ENCODE results near the gene SLC19A2.

The SLC19A2 gene

DNA sequence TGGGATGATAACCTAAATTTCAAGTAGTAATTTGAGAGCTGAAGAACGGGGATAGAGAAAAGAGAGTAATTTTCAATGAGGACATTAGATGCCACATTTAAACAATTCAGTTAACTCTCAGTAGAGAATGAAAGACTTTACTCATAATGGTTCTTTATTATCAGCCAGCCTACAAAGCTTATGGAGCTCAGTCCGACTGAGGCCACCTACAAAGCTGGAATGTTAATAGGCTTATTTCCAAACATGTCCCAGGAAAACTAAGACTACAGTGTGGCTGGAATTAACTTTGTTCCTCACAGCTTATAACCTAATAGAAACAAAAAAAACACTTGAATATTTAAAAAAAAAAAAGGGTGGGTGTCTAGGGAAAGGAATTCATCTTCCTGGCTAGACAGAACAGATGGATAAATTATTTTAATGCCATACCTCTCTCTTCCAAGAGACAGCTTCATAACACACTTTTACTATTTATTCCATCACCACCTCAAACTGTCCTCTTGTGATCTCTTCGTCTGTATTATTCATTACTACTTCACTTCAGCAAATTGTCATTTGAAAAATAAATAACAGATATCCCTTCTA is 9.8 kb downstream of the SLC19A2 start:
- no peak for DNase-seq (ENCODE audit: low read depth in 2 of 2)

DNA sequence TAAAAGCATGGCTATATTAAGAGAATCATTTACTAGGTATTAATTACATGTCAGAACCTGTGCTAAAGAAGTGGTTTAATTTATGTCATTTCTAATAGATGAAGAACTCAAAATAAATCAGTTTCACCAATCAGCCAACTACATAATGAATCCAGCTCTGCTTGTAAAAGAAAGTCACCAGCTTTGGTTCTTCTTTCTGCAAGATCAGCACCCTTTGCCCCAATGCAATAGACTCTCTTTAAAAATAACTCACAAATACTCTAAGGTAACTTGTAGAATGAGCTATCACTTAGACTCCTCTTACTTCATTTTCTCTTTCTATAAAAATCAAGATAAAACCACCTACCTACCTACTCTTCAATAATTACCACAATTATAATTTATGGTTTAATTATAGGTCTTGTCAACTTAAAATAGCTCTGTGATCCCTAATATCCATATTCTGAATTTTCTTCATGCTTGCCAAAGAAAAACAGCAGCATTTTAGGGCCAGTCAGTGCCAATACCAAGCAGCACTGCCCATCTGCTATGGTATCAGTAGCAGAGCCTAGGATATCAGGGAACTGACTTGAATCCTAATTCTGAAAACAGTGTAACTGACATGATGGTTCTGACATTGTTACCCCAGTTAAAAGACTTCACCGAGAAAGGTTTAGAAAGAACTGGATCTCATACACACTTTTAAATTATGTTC is 11.3 kb downstream of the SLC19A2 start:
- no peak for DNase-seq (ENCODE audit: low read depth in 2 of 2)

DNA sequence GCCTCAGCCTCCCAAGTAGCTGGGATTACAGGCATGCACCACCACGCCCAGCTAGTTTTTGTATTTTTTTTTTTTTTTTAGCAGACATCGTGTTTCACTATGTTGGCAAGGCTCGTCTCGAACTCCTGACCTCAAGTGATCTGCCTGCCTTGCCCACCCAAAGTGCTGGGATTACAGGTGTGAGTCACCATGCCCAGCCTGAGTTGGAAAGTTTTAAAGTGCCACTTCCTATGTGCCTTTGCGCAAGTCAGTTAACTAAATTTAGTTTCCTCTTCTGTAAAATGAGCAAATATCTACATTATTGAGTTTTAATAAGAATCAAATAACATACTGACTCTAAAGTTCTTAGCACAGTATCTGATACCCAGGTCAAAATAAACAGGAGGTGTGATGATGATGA is 12.4 kb downstream of the SLC19A2 start:
- DNase-seq (ENCODE audit: low read depth in 2 of 2): no peak

DNA sequence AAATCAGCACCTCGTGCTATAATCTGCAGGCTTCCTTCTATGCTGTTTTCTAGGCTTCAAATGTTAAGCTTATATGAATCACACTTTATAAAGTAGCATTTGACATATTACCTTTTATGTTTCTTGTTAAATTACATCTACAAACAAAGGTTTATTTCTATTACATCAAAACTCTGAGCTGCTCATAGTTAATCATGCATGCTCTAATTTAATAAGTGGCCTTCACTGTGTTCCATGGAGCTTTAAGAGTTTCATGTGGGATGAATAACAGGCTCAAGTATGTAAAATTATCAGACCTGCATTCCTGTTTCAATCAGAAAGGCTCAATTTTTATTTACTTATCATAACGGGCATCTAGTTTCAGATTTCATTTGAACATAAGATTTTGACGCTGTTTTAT is 13.0 kb downstream of the SLC19A2 start:
- no peak for DNase-seq (ENCODE audit: low read depth in 2 of 2)

DNA sequence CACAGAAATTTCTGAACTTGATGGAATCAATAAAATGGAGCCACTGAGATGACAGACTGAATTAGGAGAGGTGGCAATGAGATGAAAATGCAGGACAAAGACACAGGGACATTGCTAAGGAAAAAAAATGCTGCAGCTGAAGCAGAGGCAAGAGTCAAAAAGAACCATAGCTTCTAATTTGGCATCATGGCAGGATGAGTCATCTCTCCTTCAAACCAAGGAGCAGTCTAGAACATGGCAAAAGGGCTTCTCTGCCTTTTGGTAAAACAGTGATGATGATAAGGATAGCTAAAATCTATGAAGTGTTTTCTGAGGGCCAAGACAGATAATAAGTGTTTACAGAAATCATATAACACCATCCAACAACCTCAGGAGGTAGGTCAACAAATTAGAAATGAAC is 16.8 kb downstream of the SLC19A2 start:
- DNase-seq (ENCODE audit: low read depth in 2 of 2): no peak

GRCh38 chr1:169466259-169467230 is 19.2 kb downstream of the SLC19A2 start:
- DNase-seq (ENCODE audit: low read depth in 2 of 2): no peak

- DNase-seq (ENCODE audit: low read depth in 2 of 2): no peak
These were observed 20.5 kb downstream of the SLC19A2 start for GRCh38 chr1:169465281-169465680.

- no peak for DNase-seq (ENCODE audit: low read depth in 2 of 2)
These were observed 23.4 kb downstream of the SLC19A2 start for GRCh38 chr1:169462385-169462784.

DNA sequence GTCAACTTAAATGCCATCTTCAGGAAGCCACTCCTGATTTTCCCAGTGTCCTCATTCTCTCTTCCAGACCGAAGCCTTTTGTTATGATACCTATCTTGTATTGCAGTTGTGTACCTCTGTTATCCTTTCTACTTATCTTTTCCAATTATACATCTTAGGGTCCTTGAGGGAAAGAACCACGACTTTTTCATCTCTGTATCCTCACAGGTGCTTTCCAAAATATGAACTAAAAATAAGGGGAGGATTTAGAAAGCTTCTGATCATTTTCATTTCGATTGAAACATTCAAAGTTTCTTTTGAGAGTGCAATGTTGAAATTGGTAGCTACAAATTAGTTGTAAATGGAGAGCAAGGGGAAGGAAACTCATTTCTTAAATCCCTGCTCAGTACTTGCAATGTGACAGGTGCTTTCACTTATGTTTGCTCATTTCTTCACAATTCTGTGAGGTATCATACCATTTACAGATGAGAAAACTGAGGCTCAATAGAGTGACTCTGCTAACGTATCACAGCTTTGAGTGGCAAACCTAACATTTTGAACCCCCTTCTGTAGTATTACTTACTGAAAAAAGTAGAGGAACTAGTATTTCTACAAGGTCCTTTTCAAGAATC is 24.2 kb downstream of the SLC19A2 start:
- no peak for DNase-seq (ENCODE audit: low read depth in 2 of 2)

DNA sequence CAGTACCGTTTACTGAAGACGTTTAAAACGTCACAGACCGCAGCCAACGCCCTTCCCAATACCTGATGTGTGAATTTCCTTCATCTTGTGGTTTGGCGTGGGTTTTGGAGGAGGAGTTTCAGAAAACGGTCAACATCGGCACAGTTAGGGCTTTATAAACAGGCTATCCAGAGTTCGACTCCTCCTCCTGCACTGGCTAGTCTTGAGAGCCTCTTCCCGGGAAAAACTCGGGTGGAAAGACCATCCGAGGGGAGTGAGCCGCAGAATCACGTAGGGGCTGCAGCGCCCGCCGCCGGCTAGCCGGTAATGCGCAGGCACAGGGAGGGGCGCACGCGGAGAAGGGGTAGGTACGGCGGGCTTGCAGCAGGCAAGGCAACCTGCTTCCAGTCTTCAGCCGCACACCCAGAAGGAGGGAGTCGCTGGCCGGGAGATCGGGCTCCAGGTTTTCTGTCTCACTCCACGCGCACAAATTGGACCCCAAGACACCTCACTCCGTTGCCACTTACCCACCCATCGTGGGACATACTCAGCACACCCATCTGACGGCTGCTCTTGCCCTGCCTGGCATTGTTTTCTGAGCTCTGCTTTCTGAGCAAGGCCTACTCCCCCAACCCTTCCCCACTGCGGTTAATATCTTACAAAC is 25.4 kb downstream of the SLC19A2 start:
- DNase-seq (ENCODE audit: low read depth in 2 of 2): peak in 1 of 2 donors; percentile 7

DNA sequence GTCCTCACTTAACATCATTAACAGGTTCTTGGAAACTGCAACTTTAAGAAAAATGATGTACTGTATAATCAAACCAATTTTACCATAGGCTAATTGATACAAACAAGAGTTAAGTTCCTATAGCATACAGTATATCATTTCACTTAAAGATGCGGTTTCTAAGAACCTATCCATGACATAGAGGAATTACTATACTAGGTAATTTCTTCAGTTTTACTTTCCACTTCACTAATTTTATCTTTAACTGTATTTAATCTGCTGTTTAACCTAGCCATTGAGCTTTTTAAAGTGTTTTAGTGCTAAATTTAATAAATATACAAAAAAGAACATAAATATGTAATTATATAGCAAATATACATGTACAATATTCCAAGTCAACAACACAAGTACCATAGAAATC is 28.3 kb downstream of the SLC19A2 start:
- no peak for DNase-seq (ENCODE audit: low read depth in 2 of 2)

GRCh38 chr1:169456029-169456428 is 29.7 kb downstream of the SLC19A2 start:
- no peak for DNase-seq (ENCODE audit: low read depth in 2 of 2)

DNA sequence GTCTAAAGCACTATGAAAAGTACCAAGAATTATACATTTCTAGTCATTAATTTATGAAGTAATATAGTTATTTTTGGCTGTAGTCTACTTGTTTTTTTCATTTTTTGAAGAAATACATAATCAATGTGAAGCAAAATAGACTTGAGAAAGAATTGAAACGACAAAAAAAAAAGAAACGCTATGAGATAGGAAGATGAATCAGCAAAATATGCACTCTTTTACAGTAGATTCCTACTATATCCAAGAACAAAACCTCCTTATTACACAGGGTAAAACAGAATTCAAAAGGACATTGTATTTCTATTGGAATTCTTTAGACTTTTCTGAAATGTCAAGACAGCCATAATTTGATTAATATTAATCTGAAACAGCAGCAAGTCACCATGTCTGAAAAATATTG is 32.8 kb downstream of the SLC19A2 start:
- no peak for DNase-seq (ENCODE audit: low read depth in 2 of 2)

DNA sequence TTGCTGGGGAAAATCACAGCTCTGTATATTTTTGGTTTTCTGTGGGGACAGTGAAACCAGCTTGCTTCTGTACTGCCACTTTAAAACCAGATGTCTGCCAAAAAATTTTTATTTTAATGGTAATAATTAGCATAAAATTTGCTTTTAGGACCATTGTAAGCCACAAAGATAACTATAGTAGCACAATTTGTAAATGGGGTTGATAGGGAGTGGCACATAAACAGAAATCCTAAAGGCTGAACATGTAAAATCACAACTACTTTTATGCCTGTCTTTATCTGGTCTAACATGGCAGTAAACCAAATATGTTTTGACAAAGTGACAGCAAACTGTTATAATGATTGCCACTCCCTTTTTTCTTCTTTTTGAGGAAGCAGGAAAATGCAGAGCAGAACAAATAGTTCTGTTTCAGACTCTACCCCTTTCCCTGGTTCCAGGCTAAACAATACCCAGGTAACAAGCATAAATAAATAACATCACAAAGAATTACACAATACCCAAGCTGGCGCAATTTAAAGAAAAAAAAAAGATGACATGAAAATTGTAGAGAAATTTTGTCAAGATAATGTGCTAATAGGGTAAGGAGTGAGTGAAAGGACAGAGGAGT is 34.4 kb downstream of the SLC19A2 start:
- DNase-seq (ENCODE audit: low read depth in 2 of 2): no peak

GRCh38 chr1:169443923-169444322 is 41.8 kb downstream of the SLC19A2 start:
- DNase-seq (ENCODE audit: low read depth in 2 of 2): no peak

GRCh38 chr1:169427081-169427641 is 58.6 kb downstream of the SLC19A2 start, which contains the start of gene CCDC181:
CCDC181 (minus strand) TSS chr1:169427474; CDS start chr1:169424927, 2,547 bp downstream.
- peak; percentile 24 to 59 for DNase-seq (ENCODE audit: low read depth in 2 of 2)

GRCh38 chr1:169426174-169426705 is 59.5 kb downstream of the SLC19A2 start:
- no peak for DNase-seq (ENCODE audit: low read depth in 2 of 2)

GRCh38 chr1:169421309-169421708 is 64.4 kb downstream of the SLC19A2 start:
- no peak for DNase-seq (ENCODE audit: low read depth in 2 of 2)

DNA sequence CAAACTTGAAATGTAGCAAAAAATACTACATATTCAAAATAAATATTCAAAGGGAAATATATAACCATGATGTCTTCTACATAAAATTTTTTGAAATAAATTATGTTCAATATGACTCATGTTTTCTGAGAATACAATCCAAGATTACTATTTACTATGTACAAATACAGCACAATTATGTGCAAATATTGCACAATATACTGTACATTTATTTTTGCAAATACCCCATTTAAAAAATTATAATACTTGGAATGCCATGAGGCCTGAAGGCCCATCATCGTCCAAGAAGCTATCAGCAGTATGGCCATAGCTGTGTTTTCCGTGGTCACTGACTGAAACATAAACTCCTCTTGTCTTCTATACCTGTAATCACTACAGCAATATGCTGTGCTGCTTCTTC is 70.8 kb downstream of the SLC19A2 start:
- DNase-seq (ENCODE audit: low read depth in 2 of 2): no peak

Measured in stimulated activated CD4-positive, alpha-beta T cell treated with anti-CD3 and anti-CD28 coated beads, Interleukin-15, amount 100 ng/mL, for 48 hours (primary cell).